GM18909 (cell line): ENCODE results near the gene OR51B2.
"Not testable (repeated sequence)": the region's sequence is repeated elsewhere in the genome, so short reads cannot be mapped to it uniquely, and the experiment has no call there.

Experiments used
- ATAC-seq: cut with Tn5 transposase; IDR thresholded peaks from one replicate; pipeline ENCODE4 v1.9.1; 2021; ENCODE audit warnings: mild to moderate bottlenecking; ENCODE audit not compliant: unreplicated experiment, poor library complexity

OR51B2 gene

GRCh38 chr11:5313326-5314023 lies 10.6 kb downstream of the OR51B2 start:
- ATAC-seq = not testable (repeated sequence)

GRCh38 chr11:5310423-5310822 lies 13.7 kb downstream of the OR51B2 start:
- no peak for ATAC-seq

- no peak for ATAC-seq
These were observed 16.7 kb downstream of the OR51B2 start for GRCh38 chr11:5307256-5308019.

DNA sequence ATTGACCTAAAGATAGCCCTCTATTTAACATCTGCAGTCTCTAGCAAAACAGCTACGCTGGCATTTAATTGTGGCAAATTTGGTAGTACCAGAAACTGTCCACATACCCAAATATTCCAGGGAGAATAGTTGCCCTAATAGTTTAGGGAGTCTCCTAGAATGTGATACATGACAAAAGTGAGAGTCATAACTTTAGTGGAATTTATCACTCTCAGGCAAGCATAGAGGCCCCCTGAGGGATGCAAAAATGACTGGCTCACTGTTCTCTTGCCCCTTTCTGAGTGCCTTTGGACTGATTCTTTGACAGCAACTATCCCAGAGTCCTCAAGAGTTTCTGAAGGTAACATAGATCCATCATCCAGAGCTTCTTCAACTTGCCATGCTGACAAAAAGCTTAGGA lies 20.1 kb downstream of the OR51B2 start:
- ATAC-seq = no peak

GRCh38 chr11:5303626-5304025 lies 20.5 kb downstream of the OR51B2 start:
- no peak for ATAC-seq

GRCh38 chr11:5301846-5302245 lies 22.3 kb downstream of the OR51B2 start, which contains the start of gene OR51B4:
TSS of gene OR51B4 (minus strand) at chr11:5301946. CDS start at chr11:5301946, 0 bp downstream.
- ATAC-seq = no peak

DNA sequence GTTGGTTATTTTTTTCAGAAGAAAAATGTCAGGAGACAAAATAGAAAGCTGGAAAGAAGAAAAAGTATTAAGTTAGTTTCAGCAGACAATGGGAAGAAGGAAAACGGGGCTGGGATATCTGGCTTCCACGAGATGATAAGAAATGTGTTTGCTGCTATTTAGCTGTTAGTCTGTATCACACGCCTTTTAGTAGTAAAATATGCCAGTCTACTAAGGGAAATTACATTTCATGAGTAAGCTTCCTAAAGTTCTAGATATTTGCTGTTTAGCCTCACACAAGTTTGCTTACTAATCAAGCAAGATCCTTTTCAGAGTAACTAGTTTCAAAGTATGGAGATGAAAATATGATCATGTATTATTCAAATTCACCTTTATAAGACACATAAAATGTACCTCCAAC lies 23.8 kb downstream of the OR51B2 start:
- no peak for ATAC-seq

DNA sequence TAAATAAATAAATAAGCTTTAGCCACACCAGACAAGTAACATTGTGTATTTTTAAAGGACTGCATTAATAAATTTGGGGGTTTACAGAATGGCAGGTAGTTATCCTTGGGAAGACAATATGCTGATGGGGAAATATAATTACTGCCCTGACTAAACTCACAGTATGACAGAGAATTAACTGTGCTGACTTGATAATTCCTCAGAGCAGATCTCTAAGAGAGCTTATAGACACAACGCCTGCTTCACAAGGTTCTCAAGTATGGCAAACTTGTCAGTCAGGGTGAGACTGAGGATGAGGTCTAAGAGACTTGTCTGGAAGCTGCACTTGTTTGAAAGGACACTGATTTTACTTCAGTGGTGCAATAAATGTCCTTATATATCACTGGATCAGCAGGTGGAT lies 25.6 kb downstream of the OR51B2 start:
- no peak for ATAC-seq

DNA sequence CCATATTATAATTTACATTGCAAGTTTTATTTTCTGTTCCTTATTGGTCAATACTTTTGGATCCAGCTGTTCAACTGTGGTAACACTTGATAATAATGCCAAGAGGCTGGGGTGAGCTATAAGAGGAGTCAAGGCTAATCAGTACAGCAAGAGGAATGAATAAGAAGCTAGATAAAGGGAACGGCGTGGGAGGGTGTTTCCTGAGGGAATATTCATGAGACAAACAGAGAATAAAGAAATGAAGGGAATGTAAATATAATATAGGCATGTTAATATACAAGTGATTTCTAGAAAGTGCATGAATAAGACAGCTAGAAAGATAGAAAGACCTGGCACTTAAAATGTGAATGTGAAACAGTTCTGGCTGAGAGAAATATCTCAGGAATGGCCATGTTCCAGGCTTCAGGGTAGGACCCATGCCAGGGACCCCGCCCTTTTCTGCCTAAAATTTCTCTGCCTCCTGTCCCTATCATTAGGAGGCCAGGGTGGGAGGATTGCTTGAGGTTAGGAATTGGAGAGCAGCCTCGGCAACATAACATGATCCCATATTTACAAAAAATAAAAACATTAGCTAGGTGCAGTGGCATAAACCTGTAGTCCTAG lies 26.3 kb downstream of the OR51B2 start:
- no peak for ATAC-seq

DNA sequence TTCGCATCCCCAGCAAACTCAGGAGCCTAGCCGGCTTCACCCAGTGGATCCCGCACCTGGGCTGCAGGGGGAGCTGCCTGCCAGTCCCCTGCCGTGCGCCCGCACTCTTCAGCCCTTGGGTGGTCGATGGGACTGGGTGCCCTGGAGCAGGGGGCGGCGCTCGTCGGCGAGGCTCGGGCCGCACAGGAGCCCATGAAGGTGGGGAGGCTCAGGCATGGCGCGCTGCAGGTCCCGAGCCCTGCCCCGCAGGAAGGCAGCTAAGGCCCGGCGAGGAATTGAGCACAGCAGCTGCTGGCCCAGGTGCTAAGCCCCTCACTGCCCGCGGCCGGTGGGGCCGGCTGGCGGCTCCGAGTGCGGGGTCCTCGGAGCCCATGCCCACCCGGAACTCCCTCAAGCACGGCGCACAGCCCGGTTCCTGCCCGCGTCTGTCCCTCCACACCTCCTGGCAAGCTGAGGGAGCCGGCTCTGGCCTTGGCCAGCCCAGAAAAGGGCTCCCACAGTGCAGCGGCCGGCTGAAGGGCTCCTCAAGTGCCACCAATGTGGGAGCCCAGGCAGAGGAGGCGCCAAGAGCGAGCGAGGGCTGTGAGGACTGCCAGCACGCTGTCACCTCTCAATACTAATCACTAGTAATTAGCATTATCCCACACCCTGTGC lies 29.6 kb downstream of the OR51B2 start:
- ATAC-seq = not testable (repeated sequence)

GRCh38 chr11:5293028-5293427 lies 31.1 kb downstream of the OR51B2 start:
- ATAC-seq = no peak

DNA sequence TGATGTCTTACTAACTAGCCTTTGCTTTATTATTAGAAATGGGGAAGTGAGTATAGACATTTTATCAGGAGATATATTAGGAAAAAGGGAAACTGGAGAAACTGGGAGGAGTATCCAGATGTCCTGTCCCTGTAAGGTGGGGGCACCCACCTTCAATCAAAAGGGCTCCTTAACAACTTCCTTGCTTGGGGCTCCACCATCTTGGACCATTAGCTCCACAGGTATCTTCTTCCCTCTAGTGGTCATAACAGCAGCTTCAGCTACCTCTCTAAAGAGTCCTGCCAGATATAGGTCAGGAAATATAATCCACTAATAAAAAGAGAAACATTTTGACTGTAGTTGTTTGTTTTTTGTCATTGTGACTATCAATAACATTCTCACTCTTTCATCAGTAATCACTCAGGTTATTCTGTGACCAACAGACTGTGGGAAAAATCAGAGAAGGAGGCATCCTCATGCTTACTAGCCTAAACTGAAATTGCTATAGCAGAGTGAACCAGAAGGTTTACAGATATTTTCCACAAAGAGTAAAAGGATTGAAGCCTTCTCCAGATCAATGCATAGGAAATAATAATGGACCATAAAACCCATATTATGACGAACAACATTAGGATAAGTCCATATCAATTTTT lies 32.8 kb downstream of the OR51B2 start:
- peak; percentile 94 for ATAC-seq

GRCh38 chr11:5290106-5290505 lies 34.0 kb downstream of the OR51B2 start:
- no peak for ATAC-seq

GRCh38 chr11:5289696-5290095 lies 34.4 kb downstream of the OR51B2 start:
- ATAC-seq = no peak

- ATAC-seq = no peak
These were observed 35.1 kb downstream of the OR51B2 start for GRCh38 chr11:5288906-5289550.

DNA sequence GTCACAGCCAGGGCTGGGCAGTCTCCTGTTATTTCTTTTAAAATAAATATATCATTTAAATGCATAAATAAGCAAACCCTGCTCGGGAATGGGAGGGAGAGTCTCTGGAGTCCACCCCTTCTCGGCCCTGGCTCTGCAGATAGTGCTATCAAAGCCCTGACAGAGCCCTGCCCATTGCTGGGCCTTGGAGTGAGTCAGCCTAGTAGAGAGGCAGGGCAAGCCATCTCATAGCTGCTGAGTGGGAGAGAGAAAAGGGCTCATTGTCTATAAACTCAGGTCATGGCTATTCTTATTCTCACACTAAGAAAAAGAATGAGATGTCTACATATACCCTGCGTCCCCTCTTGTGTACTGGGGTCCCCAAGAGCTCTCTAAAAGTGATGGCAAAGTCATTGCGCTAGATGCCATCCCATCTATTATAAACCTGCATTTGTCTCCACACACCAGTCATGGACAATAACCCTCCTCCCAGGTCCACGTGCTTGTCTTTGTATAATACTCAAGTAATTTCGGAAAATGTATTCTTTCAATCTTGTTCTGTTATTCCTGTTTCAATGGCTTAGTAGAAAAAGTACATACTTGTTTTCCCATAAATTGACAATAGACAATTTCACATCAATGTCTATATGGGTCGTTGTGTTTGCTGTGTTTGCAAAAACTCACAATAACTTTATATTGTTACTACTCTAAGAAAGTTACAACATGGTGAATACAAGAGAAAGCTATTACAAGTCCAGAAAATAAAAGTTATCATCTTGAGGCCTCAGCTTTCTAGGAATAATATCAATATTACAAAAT lies 35.8 kb downstream of the OR51B2 start:
- ATAC-seq = no peak

DNA sequence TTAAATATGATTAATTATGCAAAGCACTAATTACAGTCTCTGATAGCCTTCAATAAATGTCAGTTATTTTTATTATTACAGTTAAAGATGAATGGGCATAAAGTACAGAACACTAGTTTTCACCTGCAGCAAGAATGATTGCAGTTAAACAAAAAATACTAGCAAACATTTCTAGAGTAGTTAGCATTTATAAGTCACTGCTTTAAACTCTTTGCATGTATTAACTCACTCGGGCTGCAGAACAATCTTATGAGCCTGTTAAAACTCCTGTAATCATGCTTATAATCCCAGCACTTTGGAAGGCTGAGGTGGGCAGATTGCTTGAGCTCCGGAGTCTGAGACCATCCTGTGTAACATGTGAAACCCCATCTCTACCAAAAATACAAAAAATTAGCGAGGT lies 37.2 kb downstream of the OR51B2 start:
- no peak for ATAC-seq

DNA sequence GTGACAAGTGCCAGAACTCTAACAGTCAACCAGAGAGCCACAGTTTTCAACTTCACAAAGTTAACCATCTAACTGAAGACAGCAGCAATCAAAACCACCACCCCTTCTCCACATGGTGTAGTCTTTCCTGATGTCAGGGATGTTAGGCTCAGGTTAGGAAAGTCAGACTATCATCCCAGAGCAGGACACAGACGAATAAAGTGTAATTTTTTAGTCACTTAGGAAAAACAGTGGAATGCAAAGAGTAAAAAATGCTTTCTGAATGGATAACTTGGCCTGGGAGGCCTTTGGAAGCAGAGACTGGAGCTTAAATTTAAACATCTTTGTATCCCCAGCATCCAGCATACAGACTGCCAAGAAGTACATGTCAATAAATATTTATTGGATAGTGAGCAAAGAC lies 37.7 kb downstream of the OR51B2 start:
- no peak for ATAC-seq

DNA sequence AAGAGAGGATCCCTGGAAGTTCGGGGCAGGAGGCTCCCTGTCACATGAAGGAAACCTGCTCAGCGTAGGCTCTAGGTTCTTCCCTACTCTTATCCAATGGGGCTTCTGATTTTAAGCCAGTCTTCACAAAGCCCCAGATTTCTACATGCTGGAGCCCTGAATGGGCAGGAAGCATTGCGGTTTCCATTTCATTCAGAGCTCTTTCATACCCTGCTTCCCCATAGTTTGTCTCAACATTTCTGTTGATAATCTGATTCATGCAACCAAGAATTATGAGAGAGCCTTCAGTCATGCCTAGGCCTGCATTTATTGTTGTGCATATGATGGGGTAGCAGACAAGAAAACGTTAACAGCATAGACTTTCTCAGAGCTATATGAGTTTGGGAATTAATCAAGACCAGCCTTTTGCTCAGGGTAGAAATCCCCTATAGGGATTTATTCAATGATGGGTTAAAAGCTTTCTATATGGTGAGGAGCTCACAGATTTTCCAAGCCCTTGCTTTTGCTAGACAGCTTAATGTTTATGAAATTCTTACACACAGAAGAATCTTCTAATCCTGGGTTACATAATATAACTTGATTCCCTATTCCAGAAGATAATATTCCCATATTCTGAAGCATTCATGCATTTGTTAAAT lies 38.3 kb downstream of the OR51B2 start:
- no peak for ATAC-seq
